ENCODE measurements around the gene GTPBP6.

- TF ChIP-seq CREB1 (IDR thresholded peaks at IDR 0.05; ENCODE audit: low read depth) (no peak), RAD21 (IDR thresholded peaks at IDR 0.05; ENCODE audit: low read depth) (no peak), EGR1 (IDR thresholded peaks at IDR 0.05) (no peak), TEAD4 (IDR thresholded peaks at IDR 0.05) (no peak), ZBTB7A (IDR thresholded peaks at IDR 0.05; ENCODE audit: low read depth) (no peak)
These were observed 43.8 kb upstream of the GTPBP6 start for GRCh38 chrX:362351-362750.
